Breast epithelium (tissue), 3 donors: ENCODE results near the gene MARVELD3.
"Not testable (repeated sequence)": the region's sequence is repeated elsewhere in the genome, so short reads cannot be mapped to it uniquely, and the experiment has no call there.

Source experiments
- POLR2A ChIP-seq: fragments of 450-650 bp; IDR thresholded peaks from one replicate; pipeline ENCODE4 v1.6.1; 2016; ENCODE audit warnings: antibody characterized with exemption, mild to moderate bottlenecking, moderate library complexity
- TF ChIP-seq, protein P1 (sequence below), 3 donors: fragments of 450-650 bp; IDR thresholded peaks; one replicate each; pipeline ENCODE4 v1.5.1; 2016 to 2017; ENCODE audit warnings: antibody characterized with exemption in 3 of 3, mild to moderate bottlenecking in 3 of 3, moderate library complexity in 3 of 3

DNA sequence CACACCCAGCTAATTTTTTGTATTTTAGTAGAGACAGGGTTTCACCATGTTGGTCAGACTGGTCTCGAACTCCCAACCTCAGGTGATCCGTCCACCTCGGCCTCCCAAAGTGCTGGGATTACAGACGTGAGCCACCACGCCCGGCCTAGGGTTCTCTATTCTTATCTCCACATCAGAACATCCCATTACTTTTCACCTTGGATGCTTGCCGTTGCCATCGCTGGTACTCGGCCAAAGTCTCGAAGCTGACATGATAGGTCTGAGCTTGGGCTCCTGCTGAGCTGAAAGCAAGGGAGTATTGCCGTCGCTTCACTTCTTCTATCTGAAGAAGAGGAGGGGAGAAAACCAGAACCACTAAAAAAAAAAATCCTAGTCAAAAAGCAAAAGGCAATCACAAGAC, 58.3 kb downstream of the MARVELD3 start:
- TF ChIP-seq, protein P1, sequence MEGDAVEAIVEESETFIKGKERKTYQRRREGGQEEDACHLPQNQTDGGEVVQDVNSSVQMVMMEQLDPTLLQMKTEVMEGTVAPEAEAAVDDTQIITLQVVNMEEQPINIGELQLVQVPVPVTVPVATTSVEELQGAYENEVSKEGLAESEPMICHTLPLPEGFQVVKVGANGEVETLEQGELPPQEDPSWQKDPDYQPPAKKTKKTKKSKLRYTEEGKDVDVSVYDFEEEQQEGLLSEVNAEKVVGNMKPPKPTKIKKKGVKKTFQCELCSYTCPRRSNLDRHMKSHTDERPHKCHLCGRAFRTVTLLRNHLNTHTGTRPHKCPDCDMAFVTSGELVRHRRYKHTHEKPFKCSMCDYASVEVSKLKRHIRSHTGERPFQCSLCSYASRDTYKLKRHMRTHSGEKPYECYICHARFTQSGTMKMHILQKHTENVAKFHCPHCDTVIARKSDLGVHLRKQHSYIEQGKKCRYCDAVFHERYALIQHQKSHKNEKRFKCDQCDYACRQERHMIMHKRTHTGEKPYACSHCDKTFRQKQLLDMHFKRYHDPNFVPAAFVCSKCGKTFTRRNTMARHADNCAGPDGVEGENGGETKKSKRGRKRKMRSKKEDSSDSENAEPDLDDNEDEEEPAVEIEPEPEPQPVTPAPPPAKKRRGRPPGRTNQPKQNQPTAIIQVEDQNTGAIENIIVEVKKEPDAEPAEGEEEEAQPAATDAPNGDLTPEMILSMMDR (IDR thresholded peaks at IDR 0.05), result not testable (repeated sequence)
- TF ChIP-seq POLR2A, result not testable (repeated sequence)
